Neural progenitor cell (in vitro differentiated cells): ENCODE measurements around the gene RGS7. TPM values are rescaled to one million over a fixed set of nuclear protein-coding genes. Genes with fewer than 3 reads are reported as not detected.

ENCODE experiments used
- DNase-seq: peaks from one replicate; pipeline ENCODE4 v3.0.0-alpha.2; 2016; ENCODE audit warnings: low spot score
- H2AFZ ChIP-seq: fragments of 200-600 bp; sonication (generic); replicated peaks from 2 replicates; pipeline ENCODE4 v1.6.1; 2016; ENCODE audit warnings: antibody characterized with exemption
- H3F3A ChIP-seq: fragments of 200-600 bp; sonication (generic); 2 replicates; pipeline ENCODE4 v1.6.1; 2016; ENCODE audit warnings: antibody characterized with exemption, low read depth
- H3K27ac ChIP-seq: fragments of 200-600 bp; sonication (generic); 2 replicates; pipeline ENCODE4 v1.5.1; 2016; ENCODE audit warnings: mild to moderate bottlenecking
- H3K27me3 ChIP-seq: fragments of 200-600 bp; sonication (generic); 2 replicates; pipeline ENCODE4 v1.6.1; 2016; ENCODE audit warnings: mild to moderate bottlenecking, moderate library complexity
- H3K36me3 ChIP-seq: fragments of 200-600 bp; sonication (generic); 2 replicates; pipeline ENCODE4 v1.5.1; 2016
- H3K4me1 ChIP-seq: fragments of 200-600 bp; sonication (generic); 2 replicates; pipeline ENCODE4 v1.6.1; 2016; ENCODE audit warnings: mixed run types
- H3K4me2 ChIP-seq: fragments of 200-600 bp; sonication (generic); 2 replicates; pipeline ENCODE4 v1.6.1; 2016
- H3K4me3 ChIP-seq: fragments of 200-600 bp; sonication (generic); 2 replicates; pipeline ENCODE4 v1.5.1; 2016
- H3K79me2 ChIP-seq: fragments of 200-600 bp; sonication (generic); 2 replicates; pipeline ENCODE4 v1.6.1; 2016; ENCODE audit warnings: low read depth
- H3K9ac ChIP-seq: fragments of 200-600 bp; sonication (generic); 2 replicates; pipeline ENCODE4 v1.6.1; 2016
- H3K9me3 ChIP-seq: fragments of 200-600 bp; sonication (generic); 2 replicates; pipeline ENCODE4 v1.5.1; 2016; ENCODE audit warnings: low read depth
- H4K20me1 ChIP-seq: fragments of 200-600 bp; sonication (generic); 2 replicates; pipeline ENCODE4 v1.6.1; 2016; ENCODE audit warnings: low read depth
- H3K27ac Mint-ChIP-seq: 3 replicates; pipeline ENCODE4 v1.8.0; 2021; ENCODE audit warnings: mixed read lengths
- H3K27me3 Mint-ChIP-seq: 2 replicates; pipeline ENCODE4 v1.8.0; 2022; ENCODE audit warnings: low read depth, mild to moderate bottlenecking, inconsistent platforms, moderate library complexity, mixed read lengths; ENCODE audit not compliant: insufficient read depth
- H3K36me3 Mint-ChIP-seq: 3 replicates; pipeline ENCODE4 v1.8.0; 2021; ENCODE audit warnings: mixed read lengths
- H3K4me1 Mint-ChIP-seq: 3 replicates; pipeline ENCODE4 v1.8.0; 2021; ENCODE audit warnings: mixed read lengths
- H3K4me3 Mint-ChIP-seq: 3 replicates; pipeline ENCODE4 v1.8.0; 2021; ENCODE audit warnings: mild to moderate bottlenecking, moderate library complexity, mixed read lengths
- H3K9me3 Mint-ChIP-seq: 3 replicates; pipeline ENCODE4 v1.8.0; 2020; ENCODE audit warnings: mixed read lengths
- EZH2 ChIP-seq: fragments of 200-600 bp; sonication (generic); IDR thresholded peaks from 2 replicates; pipeline ENCODE4 v1.6.1; 2017; ENCODE audit warnings: antibody characterized with exemption, mild to moderate bottlenecking, moderate library complexity
- EZH2phosphoT487 ChIP-seq: fragments of 200-600 bp; sonication (generic); IDR thresholded peaks from 2 replicates; pipeline ENCODE4 v1.6.1; 2017; ENCODE audit warnings: antibody characterized with exemption
- total RNA-seq: library from RNA; depleted of rRNA; stranded (reverse); fragments of >200 nt; gene quantifications from 2 replicates; pipeline ENCODE4 v1.2.3, GENCODE V29; 2015; ENCODE audit warnings: low replicate concordance
- TF ChIP-seq, protein P1 (sequence below): fragments of 200-600 bp; sonication (generic); IDR thresholded peaks from 2 replicates; pipeline ENCODE4 v1.5.1; 2017; ENCODE audit warnings: antibody characterized with exemption, mild to moderate bottlenecking

Gene RGS7
- total RNA-seq, 1 donor from 2014 or later = not detected

DNA sequence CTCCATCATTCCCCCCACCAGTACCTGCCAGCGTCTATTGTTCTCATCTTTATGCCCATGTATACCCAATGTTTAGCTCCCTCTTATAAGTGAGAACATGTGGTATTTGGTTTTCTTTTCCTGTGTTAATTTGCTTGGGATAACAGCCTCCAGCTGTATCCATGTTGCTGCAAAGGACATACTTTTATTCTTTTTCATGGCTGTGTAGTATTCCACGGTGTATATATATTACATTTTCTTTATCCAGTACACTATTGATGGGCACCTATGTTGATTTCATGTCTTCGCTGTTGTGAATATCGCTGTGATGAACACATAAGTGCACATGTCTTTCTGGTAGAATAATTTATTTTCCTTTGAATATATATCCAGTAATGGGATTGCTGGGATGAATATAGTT, 431.7 kb downstream of the RGS7 start:
- Histone ChIP-seq H3K27me3 (no peaks in the 10 kb centered on the region), H3K27ac (no peak overlapping the region), H3K9ac (no peak overlapping the region), H3F3A (no peaks in the 10 kb centered on the region), H3K79me2 (no peaks in the 10 kb centered on the region), H3K4me3 (no peak overlapping the region), H3K9me3 (no peaks in the 10 kb centered on the region), H3K36me3 (no peaks in the 10 kb centered on the region), H3K4me1 (no peaks in the 10 kb centered on the region), H2AFZ (no peak overlapping the region), H3K4me2 (no peak overlapping the region), H4K20me1 (no peaks in the 10 kb centered on the region)
- Mint-ChIP-seq H3K27ac (no peak overlapping the region), H3K4me3 (no peak overlapping the region), H3K9me3 (no peaks in the 10 kb centered on the region), H3K27me3 (no peaks in the 10 kb centered on the region), H3K4me1 (no peaks in the 10 kb centered on the region), H3K36me3 (no peaks in the 10 kb centered on the region)
- DNase-seq = no peak
- TF ChIP-seq, protein P1, sequence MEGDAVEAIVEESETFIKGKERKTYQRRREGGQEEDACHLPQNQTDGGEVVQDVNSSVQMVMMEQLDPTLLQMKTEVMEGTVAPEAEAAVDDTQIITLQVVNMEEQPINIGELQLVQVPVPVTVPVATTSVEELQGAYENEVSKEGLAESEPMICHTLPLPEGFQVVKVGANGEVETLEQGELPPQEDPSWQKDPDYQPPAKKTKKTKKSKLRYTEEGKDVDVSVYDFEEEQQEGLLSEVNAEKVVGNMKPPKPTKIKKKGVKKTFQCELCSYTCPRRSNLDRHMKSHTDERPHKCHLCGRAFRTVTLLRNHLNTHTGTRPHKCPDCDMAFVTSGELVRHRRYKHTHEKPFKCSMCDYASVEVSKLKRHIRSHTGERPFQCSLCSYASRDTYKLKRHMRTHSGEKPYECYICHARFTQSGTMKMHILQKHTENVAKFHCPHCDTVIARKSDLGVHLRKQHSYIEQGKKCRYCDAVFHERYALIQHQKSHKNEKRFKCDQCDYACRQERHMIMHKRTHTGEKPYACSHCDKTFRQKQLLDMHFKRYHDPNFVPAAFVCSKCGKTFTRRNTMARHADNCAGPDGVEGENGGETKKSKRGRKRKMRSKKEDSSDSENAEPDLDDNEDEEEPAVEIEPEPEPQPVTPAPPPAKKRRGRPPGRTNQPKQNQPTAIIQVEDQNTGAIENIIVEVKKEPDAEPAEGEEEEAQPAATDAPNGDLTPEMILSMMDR = no peak
- TF ChIP-seq EZH2 (no peak), EZH2phosphoT487 (no peak)

DNA sequence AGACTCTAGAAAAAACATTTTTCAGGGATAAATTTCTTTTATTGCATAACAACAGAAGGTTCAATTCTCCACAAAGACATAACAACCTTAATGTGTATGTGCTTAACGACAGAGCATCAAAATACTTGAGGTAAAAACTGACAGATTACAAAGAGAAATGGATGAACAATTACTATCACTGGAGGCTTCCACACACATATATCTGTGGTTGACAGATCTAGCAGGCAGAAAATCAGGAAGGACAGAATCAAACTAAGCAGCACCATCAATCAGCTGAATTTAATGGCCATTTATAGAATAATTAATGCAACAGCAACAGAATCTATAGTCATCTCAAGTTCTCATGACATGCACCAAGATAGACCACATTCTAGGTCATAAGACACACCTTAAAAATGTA, 439.0 kb downstream of the RGS7 start:
- Histone ChIP-seq H4K20me1 (no peaks in the 10 kb centered on the region), H3K4me1 (no peaks in the 10 kb centered on the region), H3K27ac (no peak overlapping the region), H3K27me3 (no peaks in the 10 kb centered on the region), H3K4me2 (no peak overlapping the region), H3K36me3 (no peaks in the 10 kb centered on the region), H3K9me3 (no peaks in the 10 kb centered on the region), H3K79me2 (no peaks in the 10 kb centered on the region), H3F3A (no peaks in the 10 kb centered on the region), H2AFZ (no peak overlapping the region), H3K4me3 (no peak overlapping the region), H3K9ac (no peak overlapping the region)
- no peak for DNase-seq
- Mint-ChIP-seq H3K9me3 (no peaks in the 10 kb centered on the region), H3K4me3 (no peak overlapping the region), H3K27me3 (no peaks in the 10 kb centered on the region), H3K27ac (no peak overlapping the region), H3K4me1 (no peaks in the 10 kb centered on the region), H3K36me3 (no peaks in the 10 kb centered on the region)
- TF ChIP-seq, protein P1 = no peak
- TF ChIP-seq EZH2phosphoT487 (no peak), EZH2 (no peak)

DNA sequence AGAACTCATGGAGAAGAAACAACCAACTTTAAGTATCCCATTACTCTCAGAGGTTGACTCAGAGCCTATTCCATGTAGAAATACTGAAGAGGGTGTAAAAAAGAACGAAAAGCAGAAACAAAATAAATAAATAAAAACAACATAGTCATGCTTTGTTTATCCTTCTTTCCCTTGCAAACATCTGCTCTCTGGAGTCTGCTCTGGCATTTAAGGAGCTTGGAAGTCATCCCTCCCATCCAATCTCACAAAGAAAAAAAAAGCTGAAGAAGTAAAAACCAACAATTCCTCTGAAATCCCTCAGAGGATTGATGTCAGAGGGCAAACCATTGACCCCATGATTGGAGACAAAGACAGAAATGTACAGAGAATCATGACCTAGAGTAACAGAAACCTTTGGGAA, 442.5 kb downstream of the RGS7 start:
- Histone ChIP-seq H2AFZ (no peak overlapping the region), H3K27me3 (no peaks in the 10 kb centered on the region), H3F3A (no peaks in the 10 kb centered on the region), H3K9me3 (no peaks in the 10 kb centered on the region), H3K36me3 (no peaks in the 10 kb centered on the region), H3K9ac (no peak overlapping the region), H4K20me1 (no peaks in the 10 kb centered on the region), H3K4me1 (no peaks in the 10 kb centered on the region), H3K4me3 (no peak overlapping the region), H3K4me2 (no peak overlapping the region), H3K79me2 (no peaks in the 10 kb centered on the region), H3K27ac (no peak overlapping the region)
- DNase-seq = no peak
- no peak overlapping the region for H3K4me3 Mint-ChIP-seq
- H3K27ac Mint-ChIP-seq = no peak overlapping the region
- H3K36me3 Mint-ChIP-seq = no peaks in the 10 kb centered on the region
- H3K27me3 Mint-ChIP-seq = no peaks in the 10 kb centered on the region
- no peak for TF ChIP-seq EZH2
- TF ChIP-seq EZH2phosphoT487 = no peak
- TF ChIP-seq, protein P1 = no peak
- H3K4me1 Mint-ChIP-seq = no peaks in the 10 kb centered on the region
- no peaks in the 10 kb centered on the region for H3K9me3 Mint-ChIP-seq

DNA sequence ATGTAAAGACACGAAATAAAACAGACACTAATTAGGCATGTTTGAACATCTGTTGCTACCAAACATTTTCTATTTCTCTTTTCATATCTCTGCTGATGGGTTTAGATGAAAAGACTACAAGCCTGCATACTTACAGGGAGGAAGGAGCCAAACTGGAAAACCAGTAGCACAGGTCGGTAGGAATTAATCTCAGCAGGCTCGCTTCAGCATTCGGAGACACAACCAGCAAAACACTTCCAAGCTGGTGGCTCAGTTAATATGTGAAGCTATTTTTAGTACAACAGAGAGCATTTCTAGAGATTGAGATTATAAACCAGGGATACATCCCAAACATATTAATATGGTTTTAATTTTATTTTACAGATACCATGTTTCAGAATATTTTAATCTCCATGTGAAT, 444.2 kb downstream of the RGS7 start:
- no peaks in the 10 kb centered on the region for H3K9me3 Mint-ChIP-seq
- Histone ChIP-seq H3K79me2 (no peaks in the 10 kb centered on the region), H3F3A (no peaks in the 10 kb centered on the region), H3K9ac (no peak overlapping the region), H3K27ac (no peak overlapping the region), H3K4me3 (no peak overlapping the region), H2AFZ (no peak overlapping the region), H3K4me1 (no peaks in the 10 kb centered on the region), H4K20me1 (no peaks in the 10 kb centered on the region), H3K9me3 (no peaks in the 10 kb centered on the region), H3K27me3 (no peaks in the 10 kb centered on the region), H3K4me2 (no peak overlapping the region), H3K36me3 (no peaks in the 10 kb centered on the region)
- no peaks in the 10 kb centered on the region for H3K4me1 Mint-ChIP-seq
- no peaks in the 10 kb centered on the region for H3K36me3 Mint-ChIP-seq
- no peak for DNase-seq
- H3K27ac Mint-ChIP-seq = no peak overlapping the region
- no peak for TF ChIP-seq EZH2phosphoT487
- H3K4me3 Mint-ChIP-seq = no peak overlapping the region
- no peaks in the 10 kb centered on the region for H3K27me3 Mint-ChIP-seq
